ENCODE data around the gene HOXB7. TPM values are rescaled to one million over a fixed set of nuclear protein-coding genes. Genes with fewer than 3 reads are reported as not detected.

Gene HOXB7
- total RNA-seq, 1 donor from 2014 or later, result 2.4 TPM

DNA sequence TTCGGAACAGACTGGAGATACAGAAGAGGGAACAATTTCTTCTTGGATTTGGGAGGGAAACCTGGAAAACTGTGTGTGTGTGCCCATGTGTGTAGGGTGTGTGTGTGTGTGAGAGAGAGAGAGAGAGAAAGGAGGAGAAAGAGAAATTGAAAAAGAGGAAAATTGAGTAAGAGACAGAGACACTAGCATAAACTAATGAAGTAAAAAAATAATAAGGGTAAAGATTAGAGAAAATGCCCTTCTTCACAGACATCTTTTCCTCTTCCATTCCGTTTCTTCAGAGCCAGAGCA lies 52.0 kb downstream of the HOXB7 start:
- H3K27ac ChIP-seq, result peak overlapping the region; percentile 60

DNA sequence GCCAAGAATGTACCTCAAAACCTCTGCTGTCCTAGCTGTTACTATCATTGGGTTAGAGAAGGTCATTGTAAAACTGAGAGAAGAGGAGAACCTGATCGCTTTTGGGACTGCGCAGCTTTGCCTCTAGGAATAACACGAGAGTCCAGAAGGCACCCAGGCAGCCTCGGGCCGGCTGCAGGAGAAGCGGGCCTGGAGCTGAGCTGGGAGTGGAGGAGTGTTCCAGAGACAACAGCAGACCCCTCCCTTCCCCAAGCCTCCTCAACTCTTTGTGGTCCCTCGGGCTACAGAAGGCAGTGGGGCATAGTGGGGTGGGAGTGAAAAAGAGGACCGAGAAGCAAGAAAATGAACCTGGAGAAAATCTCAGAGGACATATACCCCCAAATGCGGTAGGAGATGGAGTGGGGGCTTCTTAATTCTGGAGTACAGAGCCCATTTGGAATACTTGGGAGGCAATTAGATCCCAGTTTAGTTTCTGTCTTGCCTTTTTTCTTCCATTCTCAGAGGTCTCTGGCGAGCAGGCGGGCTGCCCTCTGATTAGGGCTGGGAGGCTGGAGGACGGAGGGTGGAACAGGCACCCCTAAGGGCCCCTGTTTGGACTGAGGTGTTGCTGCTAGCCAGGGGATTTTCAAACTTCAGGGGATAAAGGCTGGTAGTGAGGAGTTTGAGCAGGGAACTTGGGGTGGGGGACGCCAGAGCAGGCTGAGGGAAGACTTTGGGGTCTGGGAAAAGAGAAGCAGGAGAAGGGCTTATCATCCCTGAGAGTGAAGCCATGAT lies 52.6 kb downstream of the HOXB7 start:
- peaks cover 23% of the 10 kb centered on the region for H3K4me1 ChIP-seq
- H3K4me3 ChIP-seq, result peak overlapping the region; percentile 36
- H3K36me3 ChIP-seq, result no peaks in the 10 kb centered on the region
- intact Hi-C loops (cut with DNase I), result no loop called here
- DNase-seq, result no peak
- peak overlapping the region; percentile 60 for H3K27ac ChIP-seq
- H3K27me3 ChIP-seq (ENCODE audit: low read depth), result peaks cover 34% of the 10 kb centered on the region
- TF ChIP-seq, protein P1, sequence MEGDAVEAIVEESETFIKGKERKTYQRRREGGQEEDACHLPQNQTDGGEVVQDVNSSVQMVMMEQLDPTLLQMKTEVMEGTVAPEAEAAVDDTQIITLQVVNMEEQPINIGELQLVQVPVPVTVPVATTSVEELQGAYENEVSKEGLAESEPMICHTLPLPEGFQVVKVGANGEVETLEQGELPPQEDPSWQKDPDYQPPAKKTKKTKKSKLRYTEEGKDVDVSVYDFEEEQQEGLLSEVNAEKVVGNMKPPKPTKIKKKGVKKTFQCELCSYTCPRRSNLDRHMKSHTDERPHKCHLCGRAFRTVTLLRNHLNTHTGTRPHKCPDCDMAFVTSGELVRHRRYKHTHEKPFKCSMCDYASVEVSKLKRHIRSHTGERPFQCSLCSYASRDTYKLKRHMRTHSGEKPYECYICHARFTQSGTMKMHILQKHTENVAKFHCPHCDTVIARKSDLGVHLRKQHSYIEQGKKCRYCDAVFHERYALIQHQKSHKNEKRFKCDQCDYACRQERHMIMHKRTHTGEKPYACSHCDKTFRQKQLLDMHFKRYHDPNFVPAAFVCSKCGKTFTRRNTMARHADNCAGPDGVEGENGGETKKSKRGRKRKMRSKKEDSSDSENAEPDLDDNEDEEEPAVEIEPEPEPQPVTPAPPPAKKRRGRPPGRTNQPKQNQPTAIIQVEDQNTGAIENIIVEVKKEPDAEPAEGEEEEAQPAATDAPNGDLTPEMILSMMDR (IDR thresholded peaks at IDR 0.05), result no peak
- no peak for ATAC-seq
- no peaks in the 10 kb centered on the region for H3K9me3 ChIP-seq

More for the DNA sequence above, 52.0 kb downstream of the HOXB7 start:
- intact Hi-C loops (cut with DNase I), result no loop called here
- H3K36me3 ChIP-seq, result no peaks in the 10 kb centered on the region
- DNase-seq, result no peak
- H3K4me1 ChIP-seq, result peaks cover 23% of the 10 kb centered on the region
- no peak for ATAC-seq
- H3K4me3 ChIP-seq, result peak overlapping the region; percentile 36
- peaks cover 34% of the 10 kb centered on the region for H3K27me3 ChIP-seq (ENCODE audit: low read depth)
- TF ChIP-seq, protein P1 (IDR thresholded peaks at IDR 0.05), result no peak
- H3K9me3 ChIP-seq, result no peaks in the 10 kb centered on the region

Small RNAs within 50 kb of the gene (microRNA-seq; reads per million reads assigned to microRNA genes)
- gene MIR196A1 (ENCODE audit: borderline number of aligned reads), result not detected

Other genes with a start within 250 kb of the HOXB7 start
- gene SKAP1, start 180.8 kb downstream of the HOXB7 start, total RNA-seq, result 6.4 TPM
- not detected for gene HOXB1, start 80.0 kb downstream of the HOXB7 start, total RNA-seq
- 5.6 TPM for gene HOXB2, start 65.9 kb downstream of the HOXB7 start, total RNA-seq
- 5.8 TPM for gene HOXB4, start 32.7 kb downstream of the HOXB7 start, total RNA-seq
- gene HOXB3, start 20.8 kb downstream of the HOXB7 start, total RNA-seq, result 11.3 TPM
- gene HOXB5, start 17.2 kb downstream of the HOXB7 start, total RNA-seq, result 3.9 TPM
- 4.4 TPM for gene HOXB6, start 6.0 kb downstream of the HOXB7 start, total RNA-seq
- gene HOXB8, start 4.3 kb upstream of the HOXB7 start, total RNA-seq, result 0.21 TPM
- not detected for gene HOXB9, start 15.3 kb upstream of the HOXB7 start, total RNA-seq
- gene PRAC1, start 111.5 kb upstream of the HOXB7 start, total RNA-seq, result not detected
- not detected for gene PRAC2, start 112.2 kb upstream of the HOXB7 start, total RNA-seq
- gene HOXB13, start 117.7 kb upstream of the HOXB7 start, total RNA-seq, result not detected
- 2.7 TPM for gene TTLL6, start 206.2 kb upstream of the HOXB7 start, total RNA-seq
- 174 TPM for gene CALCOCO2, start 220.0 kb upstream of the HOXB7 start, total RNA-seq